CD14-positive monocyte (primary cell): ENCODE results near the gene PTPRD. TPM values are rescaled to one million over a fixed set of nuclear protein-coding genes. Genes with fewer than 3 reads are reported as not detected.

ENCODE experiments used
- DNase-seq, 3 donors: peaks; one replicate each; pipeline ENCODE4 v3.0.0-alpha.2; 2011 to 2022
- H2AFZ ChIP-seq: 2 replicates; pipeline ENCODE4 v1.6.0; 2012; ENCODE audit warnings: mild to moderate bottlenecking, low read depth, low read length, inconsistent platforms; ENCODE audit not compliant: insufficient read depth, poor library complexity, severe bottlenecking
- H3K27ac ChIP-seq, 2 donors: 1 replicate in 1 of 2; 2 replicates in 1 of 2; pipeline ENCODE4 v1.5.1; 2012 to 2013; ENCODE audit warnings: low read length in 2 of 2, control low read depth in 1 of 2, inconsistent platforms in 1 of 2, low read depth in 1 of 2, mild to moderate bottlenecking in 1 of 2
- H3K27me3 ChIP-seq, 2 donors: one replicate each; pipeline versions ENCODE4 v1.6.0 to v1.6.1; 2011 to 2013; ENCODE audit warnings: low read length in 2 of 2; ENCODE audit not compliant: control insufficient read depth in 2 of 2, insufficient read depth in 2 of 2
- H3K36me3 ChIP-seq, 2 donors: replicated peaks in 1 of 2; 1 replicate in 1 of 2; 2 replicates in 1 of 2; pipeline versions ENCODE4 v1.5.1 to v1.6.1; 2012 to 2013; ENCODE audit warnings: low read length in 2 of 2, control low read depth in 1 of 2, inconsistent platforms in 1 of 2, mild to moderate bottlenecking in 1 of 2; ENCODE audit not compliant: insufficient read depth in 2 of 2, control insufficient read depth in 1 of 2
- H3K4me1 ChIP-seq, 2 donors: 1 replicate in 1 of 2; 2 replicates in 1 of 2; pipeline versions ENCODE4 v1.5.1 to v1.6.1; 2012 to 2013; ENCODE audit warnings: low read length in 2 of 2, control low read depth in 1 of 2, inconsistent platforms in 1 of 2, mild to moderate bottlenecking in 1 of 2, moderate library complexity in 1 of 2; ENCODE audit not compliant: insufficient read depth in 2 of 2, control insufficient read depth in 1 of 2
- H3K4me2 ChIP-seq: replicated peaks from 2 replicates; pipeline ENCODE3; 2012; ENCODE audit warnings: low read length, moderate library complexity, mild to moderate bottlenecking; ENCODE audit not compliant: poor library complexity, severe bottlenecking; ENCODE audit errors: extremely low read depth
- H3K4me3 ChIP-seq, 3 experiments: fragments of 200-600 bp in 1 of 3; sonication (generic) in 1 of 3; replicated peaks in 1 of 3; 1 replicate in 2 of 3; 2 replicates in 1 of 3; pipeline ENCODE4 v1.5.1; 2011 to 2013; ENCODE audit warnings: low read length in 3 of 3, mild to moderate bottlenecking in 3 of 3, control low read depth in 2 of 3, low read depth in 2 of 3, inconsistent platforms in 1 of 3, moderate library complexity in 1 of 3
- H3K79me2 ChIP-seq: 2 replicates; pipeline ENCODE4 v1.6.0; 2012; ENCODE audit warnings: mild to moderate bottlenecking, control low read depth, inconsistent platforms, low read length, moderate library complexity; ENCODE audit not compliant: insufficient read depth
- H3K9ac ChIP-seq: 2 replicates; pipeline ENCODE4 v1.6.0; 2017; ENCODE audit warnings: low read length, mild to moderate bottlenecking; ENCODE audit not compliant: insufficient read depth, poor library complexity, severe bottlenecking
- H3K9me3 ChIP-seq, 2 donors: replicated peaks in 1 of 2; 1 replicate in 1 of 2; 2 replicates in 1 of 2; pipeline versions ENCODE4 v1.5.1 to v1.6.1; 2012 to 2013; ENCODE audit warnings: low read length in 2 of 2, control low read depth in 1 of 2; ENCODE audit not compliant: control insufficient read depth in 1 of 2, insufficient read depth in 1 of 2
- H4K20me1 ChIP-seq: 2 replicates; pipeline ENCODE4 v1.6.0; 2012; ENCODE audit warnings: mild to moderate bottlenecking, low read length, control low read depth, moderate library complexity; ENCODE audit not compliant: insufficient read depth
- H3K27ac Mint-ChIP-seq, 7 donors: one replicate each; pipeline ENCODE4 v1.8.0; 2020; ENCODE audit warnings: mild to moderate bottlenecking in 7 of 7, mixed read lengths in 7 of 7, moderate library complexity in 6 of 7, inconsistent platforms in 2 of 7
- H3K27me3 Mint-ChIP-seq, 3 donors: one replicate each; pipeline ENCODE4 v1.8.0; 2021 to 2022; ENCODE audit warnings: low read depth in 3 of 3, mild to moderate bottlenecking in 3 of 3, mixed read lengths in 3 of 3, moderate library complexity in 3 of 3, inconsistent platforms in 1 of 3
- H3K36me3 Mint-ChIP-seq, 2 donors: one replicate each; pipeline ENCODE4 v1.8.0; 2020; ENCODE audit warnings: mixed read lengths in 2 of 2, inconsistent platforms in 1 of 2, mild to moderate bottlenecking in 1 of 2
- H3K4me1 Mint-ChIP-seq: one replicate; pipeline ENCODE4 v1.8.0; 2020; ENCODE audit warnings: mild to moderate bottlenecking, mixed read lengths
- H3K4me3 Mint-ChIP-seq, 2 donors: one replicate each; pipeline ENCODE4 v1.8.0; 2020; ENCODE audit warnings: mild to moderate bottlenecking in 2 of 2, mixed read lengths in 2 of 2, moderate library complexity in 1 of 2
- H3K9me3 Mint-ChIP-seq, 7 donors: one replicate each; pipeline ENCODE4 v1.8.0; 2020 to 2022; ENCODE audit warnings: mixed read lengths in 7 of 7, mild to moderate bottlenecking in 6 of 7, moderate library complexity in 6 of 7, inconsistent platforms in 2 of 7
- CTCF ChIP-seq: fragments of 200-600 bp; IDR thresholded peaks from one replicate; pipeline ENCODE4 v1.8.0; 2022; ENCODE audit warnings: antibody characterized with exemption, mild to moderate bottlenecking
- WGBS: methylation state at CpG from one replicate; pipeline ENCODE4 v1.1.5; 2013; ENCODE audit warnings: missing lambda C conversion rate; ENCODE audit not compliant: insufficient coverage; 5-methylcytosine and 5-hydroxymethylcytosine counted together
- intact Hi-C, 2 donors: fragments of 100-400 bp; cut with micrococcal nuclease; formaldehyde crosslinking; loops; one replicate each; pipeline versions ENCODE4 v1.15.0 to v1.15.1; 2023
- polyA plus RNA-seq, 3 donors: library from polyadenylated mRNA; depleted of rRNA in 1 of 3; unstranded in 2 of 3; stranded (reverse) in 1 of 3; fragments of 300-500 nt in 2 of 3; fragments of >200 nt in 1 of 3; fragmentation: Illumina TruSeq in 2 of 3; gene quantifications; 1 replicate in 2 of 3; 2 replicates in 1 of 3; pipeline ENCODE4 v1.2.3, GENCODE V29; 2012 to 2021

The PTPRD gene
- polyA plus RNA-seq, 3 donors = not detected

- no peak overlapping the region for H3K4me3 Mint-ChIP-seq
- Histone ChIP-seq H3K4me1 (no peaks in the 10 kb centered on the region), H3K9ac (no peak overlapping the region), H3K4me2 (no peak overlapping the region), H3K9me3 (no peaks in the 10 kb centered on the region), H3K27me3 (no peaks in the 10 kb centered on the region), H3K79me2 (no peaks in the 10 kb centered on the region), H2AFZ (no peak overlapping the region), H3K27ac (no peak overlapping the region), H3K4me3 (no peak overlapping the region), H3K36me3 (no peaks in the 10 kb centered on the region), H4K20me1 (no peaks in the 10 kb centered on the region)
- WGBS = no CpG with 5 or more reads among the region's 3 CpGs
- DNase-seq = no peak
- H3K27me3 Mint-ChIP-seq = peaks cover 2 to 4% (median 3%) of the 10 kb centered on the region in 3 donors
- no peaks in the 10 kb centered on the region for H3K9me3 Mint-ChIP-seq
- H3K27ac Mint-ChIP-seq = no peak overlapping the region
- H3K36me3 Mint-ChIP-seq = no peaks in the 10 kb centered on the region
- H3K4me1 Mint-ChIP-seq = no peaks in the 10 kb centered on the region
- intact Hi-C loops = no loop called here
- TF ChIP-seq CTCF = no peak
These were observed 1979.0 kb downstream of the PTPRD start for GRCh38 chr9:8633784-8634183.

GRCh38 chr9:8632493-8632892, 1980.3 kb downstream of the PTPRD start:
- no peak overlapping the region for H3K9ac ChIP-seq
- TF ChIP-seq CTCF = no peak
- H3K4me1 Mint-ChIP-seq = no peaks in the 10 kb centered on the region
- H3K9me3 ChIP-seq = no peaks in the 10 kb centered on the region
- H3K4me1 ChIP-seq = no peaks in the 10 kb centered on the region
- no peak overlapping the region for H3K4me3 ChIP-seq
- H3K36me3 ChIP-seq = no peaks in the 10 kb centered on the region
- no peak overlapping the region for H2AFZ ChIP-seq
- H3K36me3 Mint-ChIP-seq = no peaks in the 10 kb centered on the region
- H3K27ac ChIP-seq = no peak overlapping the region
- no peak overlapping the region for H3K27ac Mint-ChIP-seq
- WGBS = no CpG with 5 or more reads among the region's 1 CpG
- intact Hi-C loops = no loop called here
- H3K4me3 Mint-ChIP-seq = no peak overlapping the region
- H3K4me2 ChIP-seq = no peak overlapping the region
- no peaks in the 10 kb centered on the region for H3K79me2 ChIP-seq
- no peaks in the 10 kb centered on the region for H3K9me3 Mint-ChIP-seq
- H3K27me3 ChIP-seq = no peaks in the 10 kb centered on the region
- H4K20me1 ChIP-seq = no peaks in the 10 kb centered on the region
- peaks cover 2 to 4% (median 3%) of the 10 kb centered on the region in 3 donors for H3K27me3 Mint-ChIP-seq
- DNase-seq = no peak
